Smooth muscle cell (in vitro differentiated cells): Measurements from ENCODE around the gene RTBDN. TPM values are rescaled to one million over a fixed set of nuclear protein-coding genes. Genes with fewer than 3 reads are reported as not detected.

ENCODE experiments used
- DNase-seq: peaks from one replicate; lab custom pipeline; 2025; ENCODE audit not compliant: unreplicated experiment; lab: John Stamatoyannopoulos, UW
- H2AFZ ChIP-seq: fragments of 200-600 bp; sonication (generic); 2 replicates; pipeline ENCODE4 v1.6.0; 2016; ENCODE audit warnings: antibody characterized with exemption, low read depth, mild to moderate bottlenecking
- H3F3A ChIP-seq: fragments of 200-600 bp; sonication (generic); 2 replicates; pipeline ENCODE4 v1.6.0; 2017; ENCODE audit warnings: antibody characterized with exemption, low read depth
- H3K27ac ChIP-seq: fragments of 200-600 bp; sonication (generic); 2 replicates; pipeline ENCODE4 v1.5.1; 2016; ENCODE audit warnings: low read depth, mild to moderate bottlenecking
- H3K27me3 ChIP-seq: fragments of 200-600 bp; sonication (generic); 2 replicates; pipeline ENCODE4 v1.6.1; 2016; ENCODE audit warnings: low read depth, mild to moderate bottlenecking
- H3K36me3 ChIP-seq: fragments of 200-600 bp; sonication (generic); 2 replicates; pipeline ENCODE4 v1.5.1; 2016; ENCODE audit warnings: low read depth
- H3K4me1 ChIP-seq: fragments of 200-600 bp; sonication (generic); 2 replicates; pipeline ENCODE4 v1.5.1; 2016; ENCODE audit warnings: low read depth
- H3K4me2 ChIP-seq: fragments of 200-600 bp; sonication (generic); 2 replicates; pipeline ENCODE4 v1.6.0; 2016; ENCODE audit warnings: mild to moderate bottlenecking
- H3K4me3 ChIP-seq: fragments of 200-600 bp; sonication (generic); 2 replicates; pipeline ENCODE4 v1.5.1; 2016; ENCODE audit warnings: mild to moderate bottlenecking
- H3K79me2 ChIP-seq: fragments of 200-600 bp; sonication (generic); 2 replicates; pipeline ENCODE4 v1.6.0; 2016; ENCODE audit warnings: low read depth, mild to moderate bottlenecking
- H3K9ac ChIP-seq: fragments of 200-600 bp; sonication (generic); 2 replicates; pipeline ENCODE4 v1.6.0; 2016; ENCODE audit warnings: low read depth
- H3K9me3 ChIP-seq: fragments of 200-600 bp; sonication (generic); replicated peaks from 2 replicates; pipeline ENCODE4 v1.5.1; 2016; ENCODE audit warnings: low read depth
- H4K20me1 ChIP-seq: fragments of 200-600 bp; sonication (generic); 2 replicates; pipeline ENCODE4 v1.6.0; 2016; ENCODE audit warnings: low read depth
- WGBS: methylation state at CpG from one replicate; pipeline ENCODE4 v1.1.7; 2016; ENCODE audit warnings: low lambda C conversion rate; 5-methylcytosine and 5-hydroxymethylcytosine counted together
- polyA plus RNA-seq: library from polyadenylated mRNA; unstranded; fragments of >200 nt; fragmentation: Nextera tagmentation; extraction: Ambion mirVana; gene quantifications from 2 replicates; pipeline ENCODE4 v1.2.1, GENCODE V29; 2016
- total RNA-seq: library from RNA; depleted of rRNA; stranded (reverse); fragments of >200 nt; gene quantifications from 2 replicates; pipeline ENCODE4 v1.2.3, GENCODE V29; 2014
- TF ChIP-seq, protein P1 (sequence below): fragments of 200-600 bp; sonication (generic); IDR thresholded peaks from 2 replicates; pipeline ENCODE4 v1.5.1; 2017; ENCODE audit warnings: borderline replicate concordance, mild to moderate bottlenecking, antibody characterized with exemption; ENCODE audit not compliant: insufficient read depth, poor library complexity, severe bottlenecking

Gene RTBDN
- total and polyA plus RNA-seq, 2 experiments from 2014 or later: 1.7 TPM; not detected in 1

DNA sequence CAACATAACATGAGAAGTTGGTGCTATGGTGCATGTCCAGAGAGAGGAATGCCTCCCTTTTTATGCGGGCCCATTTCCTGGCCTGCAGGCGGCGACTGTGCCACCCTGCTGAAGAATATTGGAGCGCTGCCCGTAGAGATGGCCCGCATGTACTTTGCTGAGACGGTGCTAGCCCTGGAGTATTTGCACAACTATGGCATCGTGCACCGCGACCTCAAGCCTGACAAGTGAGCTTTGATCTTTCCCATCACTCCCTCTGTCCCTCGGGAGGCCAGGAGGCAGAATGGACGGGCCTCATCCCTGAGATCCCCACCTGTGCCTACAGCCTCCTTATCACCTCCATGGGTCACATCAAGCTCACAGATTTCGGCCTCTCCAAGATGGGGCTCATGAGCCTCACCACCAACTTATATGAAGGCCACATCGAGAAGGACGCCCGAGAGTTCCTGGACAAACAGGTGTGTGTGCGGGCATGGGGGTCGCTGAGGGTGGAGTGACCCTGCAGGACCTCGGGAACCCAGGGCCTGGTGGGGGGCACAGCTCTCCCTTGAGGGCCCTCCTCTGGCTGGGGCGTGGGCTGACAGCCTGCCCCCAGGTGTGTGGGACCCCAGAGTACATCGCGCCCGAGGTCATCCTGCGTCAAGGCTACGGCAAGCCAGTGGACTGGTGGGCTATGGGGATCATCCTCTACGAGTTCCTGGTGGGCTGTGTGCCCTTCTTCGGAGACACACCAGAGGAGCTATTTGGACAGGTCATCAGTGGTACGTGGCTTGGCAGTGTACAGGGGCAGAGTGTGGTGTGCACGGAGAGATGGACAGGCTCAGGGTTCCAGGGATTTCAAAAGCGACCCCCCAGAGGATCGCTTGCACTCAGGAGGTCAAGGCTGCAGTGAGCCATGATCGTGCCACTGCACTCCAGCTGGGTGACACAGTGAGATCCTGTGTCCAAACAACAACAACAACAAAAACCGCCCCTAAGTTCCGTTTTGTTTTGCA lies 30.6 kb upstream of the RTBDN start:
- Histone ChIP-seq H3K27ac (no peak overlapping the region), H3F3A (no peaks in the 10 kb centered on the region), H3K4me3 (no peak overlapping the region), H3K79me2 (no peaks in the 10 kb centered on the region), H2AFZ (no peak overlapping the region), H3K9me3 (no peaks in the 10 kb centered on the region), H3K4me2 (no peak overlapping the region), H3K36me3 (no peaks in the 10 kb centered on the region), H3K4me1 (peaks cover 4% of the 10 kb centered on the region), H4K20me1 (no peaks in the 10 kb centered on the region), H3K9ac (no peak overlapping the region), H3K27me3 (no peaks in the 10 kb centered on the region)
- no peak for DNase-seq
- 91% methylated on average over 34 of the region's 34 CpGs for WGBS
- TF ChIP-seq, protein P1, sequence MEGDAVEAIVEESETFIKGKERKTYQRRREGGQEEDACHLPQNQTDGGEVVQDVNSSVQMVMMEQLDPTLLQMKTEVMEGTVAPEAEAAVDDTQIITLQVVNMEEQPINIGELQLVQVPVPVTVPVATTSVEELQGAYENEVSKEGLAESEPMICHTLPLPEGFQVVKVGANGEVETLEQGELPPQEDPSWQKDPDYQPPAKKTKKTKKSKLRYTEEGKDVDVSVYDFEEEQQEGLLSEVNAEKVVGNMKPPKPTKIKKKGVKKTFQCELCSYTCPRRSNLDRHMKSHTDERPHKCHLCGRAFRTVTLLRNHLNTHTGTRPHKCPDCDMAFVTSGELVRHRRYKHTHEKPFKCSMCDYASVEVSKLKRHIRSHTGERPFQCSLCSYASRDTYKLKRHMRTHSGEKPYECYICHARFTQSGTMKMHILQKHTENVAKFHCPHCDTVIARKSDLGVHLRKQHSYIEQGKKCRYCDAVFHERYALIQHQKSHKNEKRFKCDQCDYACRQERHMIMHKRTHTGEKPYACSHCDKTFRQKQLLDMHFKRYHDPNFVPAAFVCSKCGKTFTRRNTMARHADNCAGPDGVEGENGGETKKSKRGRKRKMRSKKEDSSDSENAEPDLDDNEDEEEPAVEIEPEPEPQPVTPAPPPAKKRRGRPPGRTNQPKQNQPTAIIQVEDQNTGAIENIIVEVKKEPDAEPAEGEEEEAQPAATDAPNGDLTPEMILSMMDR: no peak

DNA sequence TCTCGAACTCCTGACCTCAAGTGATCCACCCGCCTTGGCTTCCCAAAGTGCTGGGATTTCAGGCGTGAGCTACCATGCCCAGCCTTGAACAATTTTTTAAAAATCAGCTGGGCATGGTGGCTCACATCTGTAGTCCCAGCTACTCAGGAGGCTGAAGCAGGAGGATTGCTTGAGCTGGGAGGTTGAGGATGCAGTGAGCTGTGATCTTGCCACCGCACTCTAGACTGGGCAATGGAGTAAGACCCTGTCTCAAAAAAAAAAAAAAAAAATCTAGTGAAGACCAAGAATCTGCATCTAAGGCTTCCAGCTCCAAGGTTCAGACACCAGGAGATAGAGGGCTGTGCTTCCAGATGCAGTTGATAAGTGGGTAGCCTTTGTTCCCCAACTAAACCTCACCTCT lies 29.8 kb upstream of the RTBDN start:
- Histone ChIP-seq H2AFZ (no peak overlapping the region), H3K9me3 (no peaks in the 10 kb centered on the region), H3K27ac (no peak overlapping the region), H3K4me3 (no peak overlapping the region), H3F3A (no peaks in the 10 kb centered on the region), H4K20me1 (no peaks in the 10 kb centered on the region), H3K4me1 (peaks cover 4% of the 10 kb centered on the region), H3K79me2 (no peaks in the 10 kb centered on the region), H3K9ac (no peak overlapping the region), H3K36me3 (no peaks in the 10 kb centered on the region), H3K27me3 (no peaks in the 10 kb centered on the region), H3K4me2 (no peak overlapping the region)
- no peak for DNase-seq
- WGBS: 89% methylated on average over 4 of the region's 4 CpGs
- TF ChIP-seq, protein P1: no peak

DNA sequence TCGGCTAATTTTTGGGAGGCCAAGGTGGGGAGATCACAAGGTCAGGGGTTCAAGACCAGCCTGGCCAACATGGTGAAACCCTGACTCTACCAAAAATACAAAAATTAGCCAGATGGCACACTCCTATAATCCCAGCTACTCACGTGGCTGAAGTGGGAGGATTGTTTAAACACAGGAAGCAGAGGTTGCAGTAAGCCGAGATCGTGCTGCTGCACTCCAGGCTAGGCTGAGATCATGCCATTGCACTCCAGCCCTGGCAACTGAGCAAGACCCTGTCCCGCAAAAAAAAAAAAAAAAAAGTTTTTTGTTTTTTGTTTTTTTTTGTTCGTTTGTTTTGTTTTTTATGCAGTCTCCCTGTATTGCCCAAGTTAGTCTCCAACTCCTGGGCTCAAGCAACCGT lies 25.2 kb upstream of the RTBDN start:
- no peaks in the 10 kb centered on the region for H3K27me3 ChIP-seq
- H3K27ac ChIP-seq: no peak overlapping the region
- DNase-seq: no peak
- TF ChIP-seq, protein P1: no peak
- no peaks in the 10 kb centered on the region for H4K20me1 ChIP-seq
- H3K4me1 ChIP-seq: no peaks in the 10 kb centered on the region
- no peaks in the 10 kb centered on the region for H3K79me2 ChIP-seq
- no peaks in the 10 kb centered on the region for H3K36me3 ChIP-seq
- H2AFZ ChIP-seq: no peak overlapping the region
- no peak overlapping the region for H3K9ac ChIP-seq
- no peaks in the 10 kb centered on the region for H3K9me3 ChIP-seq
- 70% methylated on average over 7 of the region's 7 CpGs for WGBS
- H3K4me2 ChIP-seq: no peak overlapping the region
- H3K4me3 ChIP-seq: no peak overlapping the region
- no peaks in the 10 kb centered on the region for H3F3A ChIP-seq
